ENCODE results near the gene SLC5A2. TPM values are rescaled to one million over a fixed set of nuclear protein-coding genes. Genes with fewer than 3 reads are reported as not detected.
"Not testable (repeated sequence)": the region's sequence is repeated elsewhere in the genome, so short reads cannot be mapped to it uniquely, and the experiment has no call there.

Gene SLC5A2
- total RNA-seq, 1 donor from 2014 or later, result not detected

DNA sequence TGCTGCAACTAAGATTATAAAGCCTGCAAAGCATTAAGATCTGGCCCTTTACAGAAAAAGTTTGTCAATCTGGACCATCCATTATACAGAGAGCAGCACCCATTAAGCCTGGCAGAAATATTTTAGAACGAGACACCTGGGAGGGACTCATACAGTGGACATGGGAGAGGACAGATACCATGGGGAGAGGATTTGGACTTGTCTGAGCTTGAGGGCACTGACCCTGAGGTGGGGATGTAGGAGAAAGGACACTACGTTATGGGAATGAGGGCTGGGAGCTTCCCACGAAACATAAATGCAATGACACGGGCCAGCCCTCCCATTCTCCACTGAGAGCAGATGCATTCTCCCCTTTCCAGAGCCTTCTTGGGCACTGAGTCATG is 19.0 kb downstream of the SLC5A2 start:
- H3K27ac Mint-ChIP-seq (ENCODE audit: unreplicated experiment), result no peak overlapping the region
- peaks cover 7% of the 10 kb centered on the region for H3K4me1 Mint-ChIP-seq (ENCODE audit: unreplicated experiment)
- H3K36me3 Mint-ChIP-seq (ENCODE audit: unreplicated experiment), result peaks cover 15% of the 10 kb centered on the region
- no peaks in the 10 kb centered on the region for H3K27me3 Mint-ChIP-seq (ENCODE audit: unreplicated experiment)
- H3K4me3 Mint-ChIP-seq (ENCODE audit: unreplicated experiment), result no peak overlapping the region
- no peak for DNase-seq (ENCODE audit: extremely low spot score, unreplicated experiment)
- no peak for TF ChIP-seq CTCF (IDR thresholded peaks at IDR 0.05)
- H3K9me3 Mint-ChIP-seq (ENCODE audit: unreplicated experiment), result no peaks in the 10 kb centered on the region

DNA sequence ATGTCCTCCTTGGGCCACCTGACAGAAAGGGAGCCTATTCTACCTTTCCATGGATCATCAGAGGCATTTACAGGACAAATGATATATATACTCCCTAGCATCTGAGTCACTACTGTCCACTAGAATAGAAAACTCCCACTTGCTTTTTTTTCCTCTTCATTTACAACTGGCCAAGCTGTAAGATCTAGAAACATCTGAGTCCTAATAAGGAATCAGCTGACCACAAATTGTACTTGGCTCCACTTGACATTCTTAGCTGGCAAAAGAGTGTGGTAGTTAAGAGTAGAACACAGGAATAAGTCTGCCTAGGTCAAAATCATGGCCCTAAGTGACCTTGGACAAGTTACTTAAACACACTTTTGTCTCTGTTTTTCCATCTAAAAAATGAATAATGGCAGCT is 20.1 kb downstream of the SLC5A2 start:
- DNase-seq (ENCODE audit: extremely low spot score, unreplicated experiment), result no peak
- H3K4me3 Mint-ChIP-seq (ENCODE audit: unreplicated experiment), result no peak overlapping the region
- peaks cover 11% of the 10 kb centered on the region for H3K36me3 Mint-ChIP-seq (ENCODE audit: unreplicated experiment)
- no peaks in the 10 kb centered on the region for H3K27me3 Mint-ChIP-seq (ENCODE audit: unreplicated experiment)
- H3K27ac Mint-ChIP-seq (ENCODE audit: unreplicated experiment), result no peak overlapping the region
- peaks cover 13% of the 10 kb centered on the region for H3K4me1 Mint-ChIP-seq (ENCODE audit: unreplicated experiment)
- TF ChIP-seq CTCF (IDR thresholded peaks at IDR 0.05), result no peak
- H3K9me3 Mint-ChIP-seq (ENCODE audit: unreplicated experiment), result no peaks in the 10 kb centered on the region

DNA sequence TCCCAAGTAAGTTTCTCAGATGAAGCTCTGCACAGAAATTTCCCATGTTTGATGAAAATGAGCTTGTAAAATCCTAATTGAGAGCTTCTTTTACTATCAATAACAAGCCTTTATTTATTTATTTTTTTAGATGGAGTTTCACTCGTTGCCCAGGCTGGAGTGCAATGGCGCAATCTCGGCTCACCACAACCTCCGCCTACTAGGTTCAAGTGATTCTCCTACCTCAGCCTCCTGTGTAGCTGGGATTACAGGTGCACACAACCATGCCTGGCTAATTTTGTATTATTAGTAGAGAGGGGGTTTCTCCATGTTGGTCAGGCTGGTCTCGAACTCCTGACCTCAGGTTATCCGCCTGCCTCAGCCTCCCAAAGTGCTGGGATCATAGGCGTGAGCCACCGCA is 20.6 kb downstream of the SLC5A2 start:
- not testable (repeated sequence) for H3K27ac Mint-ChIP-seq (ENCODE audit: unreplicated experiment); DNase-seq (ENCODE audit: extremely low spot score, unreplicated experiment); H3K4me3 Mint-ChIP-seq (ENCODE audit: unreplicated experiment); H3K9me3 Mint-ChIP-seq (ENCODE audit: unreplicated experiment); H3K27me3 Mint-ChIP-seq (ENCODE audit: unreplicated experiment); H3K36me3 Mint-ChIP-seq (ENCODE audit: unreplicated experiment)
- H3K4me1 Mint-ChIP-seq (ENCODE audit: unreplicated experiment), result peaks cover 16% of the 10 kb centered on the region

- no peak for DNase-seq (ENCODE audit: extremely low spot score, unreplicated experiment)
- H3K36me3 Mint-ChIP-seq (ENCODE audit: unreplicated experiment), result peaks cover 4% of the 10 kb centered on the region
- H3K27me3 Mint-ChIP-seq (ENCODE audit: unreplicated experiment), result no peaks in the 10 kb centered on the region
- TF ChIP-seq CTCF (IDR thresholded peaks at IDR 0.05), result no peak
- no peak overlapping the region for H3K27ac Mint-ChIP-seq (ENCODE audit: unreplicated experiment)
- peaks cover 22% of the 10 kb centered on the region for H3K4me1 Mint-ChIP-seq (ENCODE audit: unreplicated experiment)
- H3K9me3 Mint-ChIP-seq (ENCODE audit: unreplicated experiment), result no peaks in the 10 kb centered on the region
- no peak overlapping the region for H3K4me3 Mint-ChIP-seq (ENCODE audit: unreplicated experiment)
Observed at GRCh38 chr16:31504159-31504558, 21.2 kb downstream of the SLC5A2 start.

- H3K4me3 Mint-ChIP-seq (ENCODE audit: unreplicated experiment), result no peak overlapping the region
Observed at GRCh38 chr16:31505483-31505882, 22.6 kb downstream of the SLC5A2 start.

More at GRCh38 chr16:31505483-31505882, 22.6 kb downstream of the SLC5A2 start:
- peaks cover 24% of the 10 kb centered on the region for H3K4me1 Mint-ChIP-seq (ENCODE audit: unreplicated experiment)
- no peak for DNase-seq (ENCODE audit: extremely low spot score, unreplicated experiment)
- no peak for TF ChIP-seq CTCF (IDR thresholded peaks at IDR 0.05)
- no peaks in the 10 kb centered on the region for H3K9me3 Mint-ChIP-seq (ENCODE audit: unreplicated experiment)
- H3K27ac Mint-ChIP-seq (ENCODE audit: unreplicated experiment), result no peak overlapping the region
- no peaks in the 10 kb centered on the region for H3K27me3 Mint-ChIP-seq (ENCODE audit: unreplicated experiment)
- peaks cover 4% of the 10 kb centered on the region for H3K36me3 Mint-ChIP-seq (ENCODE audit: unreplicated experiment)

All from osteocyte (in vitro differentiated cells).